GM19395 (cell line): ENCODE results near the gene PIGS.

ENCODE experiments used
- ATAC-seq: cut with Tn5 transposase; IDR thresholded peaks from one replicate; pipeline ENCODE4 v1.9.1; 2021; ENCODE audit warnings: mild to moderate bottlenecking, moderate library complexity; ENCODE audit not compliant: unreplicated experiment

PIGS gene

GRCh38 chr17:28511858-28512461, 59.4 kb downstream of the PIGS start:
- no peak for ATAC-seq

GRCh38 chr17:28509789-28510188, 61.5 kb downstream of the PIGS start:
- no peak for ATAC-seq

GRCh38 chr17:28508211-28508724, 63.1 kb downstream of the PIGS start:
- no peak for ATAC-seq

GRCh38 chr17:28507567-28508203, 63.6 kb downstream of the PIGS start:
- no peak for ATAC-seq

- no peak for ATAC-seq
Measured at GRCh38 chr17:28506763-28507487, 64.4 kb downstream of the PIGS start.

GRCh38 chr17:28505986-28506665, 65.2 kb downstream of the PIGS start, which contains the start of gene FOXN1:
Gene FOXN1, plus strand, starts transcription at chr17:28506348. Its CDS starts 17,622 bp downstream, at chr17:28523970.
- ATAC-seq, result no peak

GRCh38 chr17:28503420-28503819, 67.9 kb downstream of the PIGS start:
- ATAC-seq, result no peak
